ENCODE measurements around the gene SAV1.

Gene SAV1

DNA sequence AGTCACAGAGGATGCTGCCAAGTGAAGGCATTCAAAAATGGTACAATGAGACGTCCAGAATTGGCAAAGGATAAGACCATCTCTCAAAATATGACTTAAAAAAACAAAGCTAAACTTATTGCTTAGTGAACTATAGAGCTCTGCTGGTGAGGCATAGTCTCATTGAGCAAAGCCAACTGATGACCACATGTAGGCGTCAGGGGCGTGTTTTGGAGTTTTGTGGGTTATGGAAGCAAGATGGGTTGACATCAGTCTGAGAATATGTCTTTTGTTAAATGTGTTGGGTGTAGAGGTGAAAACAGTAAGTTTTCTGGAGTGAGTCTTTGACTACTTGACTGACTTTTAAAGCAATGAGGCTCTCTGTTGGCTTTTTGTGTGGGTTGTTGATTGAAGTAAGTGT lies 60.9 kb downstream of the SAV1 start:
- peak; percentile 10 for DNase-seq (ENCODE audit: low read depth)

GRCh38 chr14:50606468-50606867 lies 61.6 kb downstream of the SAV1 start:
- no peak for DNase-seq (ENCODE audit: low read depth)

GRCh38 chr14:50605766-50606165 lies 62.3 kb downstream of the SAV1 start:
- no peak for DNase-seq (ENCODE audit: low read depth)

GRCh38 chr14:50603565-50603964 lies 64.5 kb downstream of the SAV1 start:
- DNase-seq (ENCODE audit: low read depth): no peak

DNA sequence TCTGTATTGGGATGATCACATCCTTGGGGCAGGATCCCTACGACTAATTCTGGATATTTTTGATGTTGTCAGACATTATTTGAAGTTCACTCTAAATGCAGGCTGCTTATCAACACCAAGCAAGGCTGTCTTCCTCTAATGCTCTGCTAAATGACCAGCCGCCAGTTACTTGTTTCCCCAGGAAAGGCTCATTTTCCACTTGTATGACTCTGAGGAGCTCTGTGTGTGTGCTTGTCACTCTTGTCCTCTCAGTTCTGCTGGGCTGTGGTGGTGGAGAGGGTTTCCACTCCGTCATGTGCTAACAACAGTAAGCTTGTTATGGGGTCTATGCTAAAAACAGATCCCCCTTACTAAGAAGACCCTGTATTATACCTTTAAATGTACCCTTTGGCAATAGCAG lies 66.1 kb downstream of the SAV1 start:
- no peak for DNase-seq (ENCODE audit: low read depth)

DNA sequence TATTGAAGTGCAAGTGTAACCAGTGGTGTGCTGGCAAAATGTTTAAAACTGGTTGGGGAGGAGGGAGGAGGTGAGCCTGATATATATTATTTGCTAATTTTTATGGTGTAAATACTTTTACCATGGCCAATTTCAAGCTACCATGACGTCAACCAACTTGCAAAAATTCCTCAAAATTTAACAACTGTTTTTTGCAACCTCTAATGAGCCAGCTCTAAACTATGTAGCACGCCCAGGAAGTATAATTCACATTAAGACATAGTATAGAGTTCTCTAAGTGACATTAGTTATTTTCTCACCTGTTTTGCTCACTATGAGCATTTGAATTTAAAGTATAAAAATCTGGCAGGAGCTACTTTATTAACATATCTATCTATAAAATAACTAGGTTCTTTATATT lies 66.7 kb downstream of the SAV1 start:
- no peak for DNase-seq (ENCODE audit: low read depth)

- DNase-seq (ENCODE audit: low read depth): no peak
Observed at GRCh38 chr14:50600849-50601248, 67.3 kb downstream of the SAV1 start.

- no peak for DNase-seq (ENCODE audit: low read depth)
Observed at GRCh38 chr14:50599700-50600444, 68.2 kb downstream of the SAV1 start.

DNA sequence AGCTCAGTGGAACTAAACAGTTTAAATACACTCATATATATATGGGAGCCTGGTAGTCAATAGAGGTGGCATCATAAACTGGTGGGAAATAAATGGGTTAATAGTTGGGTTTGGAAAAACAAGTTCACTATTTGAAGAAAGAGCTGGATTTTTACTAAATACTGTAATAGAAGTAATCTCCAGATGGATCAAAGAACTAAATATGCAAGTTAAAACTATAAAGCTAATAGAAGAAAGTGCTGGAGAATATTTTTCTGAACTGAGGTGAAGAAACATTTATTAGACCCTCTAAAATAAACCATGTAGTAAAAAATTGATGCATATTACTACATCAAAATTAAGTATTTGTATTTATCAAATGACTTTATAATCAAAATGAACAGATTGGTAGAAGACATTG lies 69.3 kb downstream of the SAV1 start:
- DNase-seq (ENCODE audit: low read depth): no peak

GRCh38 chr14:50594577-50595316 lies 73.4 kb downstream of the SAV1 start:
- DNase-seq (ENCODE audit: low read depth): no peak

- no peak for DNase-seq (ENCODE audit: low read depth)
Observed at GRCh38 chr14:50590464-50590863, 77.6 kb downstream of the SAV1 start.
